ENCODE data around the gene ATF7. TPM values are rescaled to one million over a fixed set of nuclear protein-coding genes. Genes with fewer than 3 reads are reported as not detected.

The ATF7 gene
- total and polyA plus RNA-seq, 9 of the 15 experiments (the other 6 are each of a cell fraction or from before 2014, with no cell fraction given), result 10.6 to 30.4 (median 20.7) TPM

GRCh38 chr12:53500776-53501614 is 125.2 kb downstream of the ATF7 start, which contains the start of gene TARBP2 (continued):
- TF ChIP-seq E4F1 (CRISPR knock-in tag; IDR thresholded peaks at IDR 0.05; ENCODE audit: borderline replicate concordance) (no peak), ZNF217 (CRISPR knock-in tag; IDR thresholded peaks at IDR 0.05) (no peak), ZNF134 (CRISPR knock-in tag; conservative IDR thresholded peaks at IDR 0.05) (peak; percentile 46; the same call in 1 of the 2 replicates), ZBTB33 (CRISPR knock-in tag; IDR thresholded peaks at IDR 0.05) (peak; percentile 65; the same call in 1 of the 2 replicates), KLF13 (tag; IDR thresholded peaks at IDR 0.05; ENCODE audit: borderline replicate concordance, low read depth) (peak; percentile 40; the same call in 1 of the 2 replicates), SFPQ (IDR thresholded peaks at IDR 0.05; ENCODE audit: low read depth, low read length) (no peak), GABPB2 (CRISPR knock-in tag; conservative IDR thresholded peaks at IDR 0.05) (no peak), SLC30A9 (CRISPR knock-in tag; IDR thresholded peaks at IDR 0.05) (0 out of 2 replicates have a peak, but pooled peaks have one; percentile 23), MTA2 (IDR thresholded peaks at IDR 0.05; ENCODE audit: low read depth) (no peak), ZMIZ1 (IDR thresholded peaks at IDR 0.05; ENCODE audit: low read depth in 2 of 2, low read length in 2 of 2) (0 out of 4 replicates have a peak, but pooled peaks of 1 of the 2 experiments have one; percentile 11), DIDO1 (tag; IDR thresholded peaks at IDR 0.05; ENCODE audit: low read depth) (peak; percentile 81), IRF2 (CRISPR knock-in tag; IDR thresholded peaks at IDR 0.05) (no peak), EP400 (IDR thresholded peaks at IDR 0.05) (peak; percentile 99), CSDE1 (IDR thresholded peaks at IDR 0.05) (no peak), ZNF146 (CRISPR knock-in tag; IDR thresholded peaks at IDR 0.05; ENCODE audit: unreplicated experiment) (no peak), MCM7 (IDR thresholded peaks at IDR 0.05) (no peak)

Data from K562 (cell line).